ENCODE measurements around the gene ARRDC1. TPM values are rescaled to one million over a fixed set of nuclear protein-coding genes. Genes with fewer than 3 reads are reported as not detected.
"Not testable (repeated sequence)": the region's sequence is repeated elsewhere in the genome, so short reads cannot be mapped to it uniquely, and the experiment has no call there.

Gene ARRDC1
- total RNA-seq, 1 donor from 2014 or later, result 27.3 TPM

- DNase-seq (ENCODE audit: low spot score), result no peak
- TF ChIP-seq CTCF (IDR thresholded peaks at IDR 0.05), result no peak
Measured at GRCh38 chr9:137620048-137620405, 14.5 kb downstream of the ARRDC1 start.

GRCh38 chr9:137620581-137620980 is 15.1 kb downstream of the ARRDC1 start:
- Mint-ChIP-seq H3K36me3 (ENCODE audit: low read depth) (peaks cover 2% of the 10 kb centered on the region), H3K4me1 (ENCODE audit: low read depth) (peaks cover 39% of the 10 kb centered on the region), H3K27me3 (ENCODE audit: low read depth) (no peaks in the 10 kb centered on the region), H3K4me3 (ENCODE audit: unreplicated experiment) (peak overlapping the region; percentile 3), H3K9me3 (ENCODE audit: low read depth) (no peaks in the 10 kb centered on the region), H3K27ac (ENCODE audit: unreplicated experiment) (no peak overlapping the region)
- DNase-seq (ENCODE audit: low spot score), result no peak
- no peak for TF ChIP-seq CTCF (IDR thresholded peaks at IDR 0.05)

More at GRCh38 chr9:137620048-137620405, 14.5 kb downstream of the ARRDC1 start:
- Mint-ChIP-seq H3K27me3 (ENCODE audit: low read depth) (no peaks in the 10 kb centered on the region), H3K9me3 (ENCODE audit: low read depth) (no peaks in the 10 kb centered on the region), H3K4me3 (ENCODE audit: unreplicated experiment) (peak overlapping the region; percentile 91), H3K36me3 (ENCODE audit: low read depth) (peaks cover 2% of the 10 kb centered on the region), H3K4me1 (ENCODE audit: low read depth) (peaks cover 39% of the 10 kb centered on the region), H3K27ac (ENCODE audit: unreplicated experiment) (peak overlapping the region; percentile 95)

- Mint-ChIP-seq H3K4me3 (ENCODE audit: unreplicated experiment) (peak overlapping the region; percentile 3), H3K27ac (ENCODE audit: unreplicated experiment) (peak overlapping the region; percentile 18), H3K9me3 (ENCODE audit: low read depth) (no peaks in the 10 kb centered on the region), H3K36me3 (ENCODE audit: low read depth) (peaks cover 2% of the 10 kb centered on the region), H3K4me1 (ENCODE audit: low read depth) (peaks cover 39% of the 10 kb centered on the region), H3K27me3 (ENCODE audit: low read depth) (no peaks in the 10 kb centered on the region)
- DNase-seq (ENCODE audit: low spot score), result no peak
- TF ChIP-seq CTCF (IDR thresholded peaks at IDR 0.05), result peak; percentile 69
Measured at GRCh38 chr9:137621131-137621757, 15.8 kb downstream of the ARRDC1 start.

- not testable (repeated sequence) for H3K27ac Mint-ChIP-seq (ENCODE audit: unreplicated experiment); H3K9me3 Mint-ChIP-seq (ENCODE audit: low read depth); H3K36me3 Mint-ChIP-seq (ENCODE audit: low read depth); DNase-seq (ENCODE audit: low spot score); H3K27me3 Mint-ChIP-seq (ENCODE audit: low read depth); H3K4me3 Mint-ChIP-seq (ENCODE audit: unreplicated experiment)
- H3K4me1 Mint-ChIP-seq (ENCODE audit: low read depth), result peaks cover 37% of the 10 kb centered on the region
Measured at GRCh38 chr9:137622211-137622610, 16.7 kb downstream of the ARRDC1 start.

GRCh38 chr9:137626464-137626863 is 21.0 kb downstream of the ARRDC1 start:
- DNase-seq (ENCODE audit: low spot score), result no peak
- Mint-ChIP-seq H3K27me3 (ENCODE audit: low read depth) (no peaks in the 10 kb centered on the region), H3K27ac (ENCODE audit: unreplicated experiment) (no peak overlapping the region), H3K4me1 (ENCODE audit: low read depth) (peaks cover 27% of the 10 kb centered on the region), H3K4me3 (ENCODE audit: unreplicated experiment) (no peak overlapping the region), H3K9me3 (ENCODE audit: low read depth) (no peaks in the 10 kb centered on the region), H3K36me3 (ENCODE audit: low read depth) (peaks cover 2% of the 10 kb centered on the region)
- TF ChIP-seq CTCF (IDR thresholded peaks at IDR 0.05), result no peak

- DNase-seq (ENCODE audit: low spot score), result peak; percentile 59
- H3K4me1 Mint-ChIP-seq (ENCODE audit: low read depth), result peaks cover 25% of the 10 kb centered on the region
- not testable (repeated sequence) for H3K27ac Mint-ChIP-seq (ENCODE audit: unreplicated experiment); H3K9me3 Mint-ChIP-seq (ENCODE audit: low read depth); H3K4me3 Mint-ChIP-seq (ENCODE audit: unreplicated experiment); H3K27me3 Mint-ChIP-seq (ENCODE audit: low read depth); H3K36me3 Mint-ChIP-seq (ENCODE audit: low read depth)
Measured at GRCh38 chr9:137627406-137627805, 21.9 kb downstream of the ARRDC1 start.

Data from chondrocyte (in vitro differentiated cells).